BJ (cell line): ENCODE results near the gene KRT36. TPM values are rescaled to one million over a fixed set of nuclear protein-coding genes. Genes with fewer than 3 reads are reported as not detected.

Experiments used
- CTCF ChIA-PET: fragments of 350-600 bp; formaldehyde crosslinking; extraction: SDS; loops from one replicate; lab custom pipeline; 2021; ENCODE audit warnings: antibody characterized with exemption, inconsistent platforms; lab: Yijun Ruan, JAX
- POLR2A ChIA-PET: fragments of 300-600 bp; sonication (Branson Sonifier 250); formaldehyde crosslinking; extraction: SDS; loops from one replicate; lab custom pipeline; 2021; ENCODE audit warnings: antibody characterized with exemption; lab: Charles Lee
- DNase-seq: peaks from one replicate; pipeline ENCODE4 v3.0.0-alpha.2; 2011; ENCODE audit warnings: low read depth
- H3K27me3 ChIP-seq: 2 replicates; pipeline ENCODE4 v1.6.0; 2011; ENCODE audit warnings: low read length; ENCODE audit not compliant: control insufficient read depth, insufficient read depth
- H3K36me3 ChIP-seq: 2 replicates; pipeline ENCODE4 v1.5.1; 2011; ENCODE audit warnings: low read length; ENCODE audit not compliant: control insufficient read depth, insufficient read depth
- H3K4me3 ChIP-seq: 2 replicates; pipeline ENCODE4 v1.5.1; 2011; ENCODE audit warnings: low read depth, mild to moderate bottlenecking, control low read depth, low read length
- polyA plus RNA-seq: library from polyadenylated mRNA; depleted of rRNA; stranded (reverse); fragments of >200 nt; gene quantifications from 2 replicates; pipeline ENCODE4 v1.2.3, GENCODE V29; 2011
- TF ChIP-seq, protein P1 (sequence below): IDR thresholded peaks from 2 replicates; pipeline ENCODE4 v1.5.1; 2011; ENCODE audit warnings: low read depth, mild to moderate bottlenecking, control low read depth, inconsistent platforms, low read length, moderate library complexity; ENCODE audit not compliant: insufficient read depth

The KRT36 gene
- polyA plus RNA-seq, 1 experiment, result 0.04 TPM

DNA sequence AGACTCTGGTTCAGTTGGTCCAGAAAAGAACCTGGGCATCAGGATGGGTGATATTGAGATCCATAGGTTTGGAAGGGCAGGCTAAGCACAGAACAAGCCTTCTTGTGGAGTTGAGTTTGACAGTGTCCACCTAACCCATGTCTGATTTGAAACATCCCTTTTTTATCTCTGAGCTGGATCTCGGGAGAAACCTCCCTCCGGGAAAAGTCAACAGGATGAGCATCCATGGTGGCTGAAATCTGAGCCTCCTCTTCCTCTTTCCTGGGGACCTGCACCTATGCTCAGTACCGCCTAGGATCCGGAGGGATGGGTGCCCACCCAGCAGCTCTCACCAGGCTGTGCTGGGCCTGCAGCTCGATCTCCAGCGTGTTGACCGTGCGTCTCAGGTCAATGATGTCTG, 26.0 kb downstream of the KRT36 start:
- Histone ChIP-seq H3K36me3 (no peaks in the 10 kb centered on the region), H3K4me3 (no peak overlapping the region), H3K27me3 (no peaks in the 10 kb centered on the region)
- TF ChIP-seq, protein P1, sequence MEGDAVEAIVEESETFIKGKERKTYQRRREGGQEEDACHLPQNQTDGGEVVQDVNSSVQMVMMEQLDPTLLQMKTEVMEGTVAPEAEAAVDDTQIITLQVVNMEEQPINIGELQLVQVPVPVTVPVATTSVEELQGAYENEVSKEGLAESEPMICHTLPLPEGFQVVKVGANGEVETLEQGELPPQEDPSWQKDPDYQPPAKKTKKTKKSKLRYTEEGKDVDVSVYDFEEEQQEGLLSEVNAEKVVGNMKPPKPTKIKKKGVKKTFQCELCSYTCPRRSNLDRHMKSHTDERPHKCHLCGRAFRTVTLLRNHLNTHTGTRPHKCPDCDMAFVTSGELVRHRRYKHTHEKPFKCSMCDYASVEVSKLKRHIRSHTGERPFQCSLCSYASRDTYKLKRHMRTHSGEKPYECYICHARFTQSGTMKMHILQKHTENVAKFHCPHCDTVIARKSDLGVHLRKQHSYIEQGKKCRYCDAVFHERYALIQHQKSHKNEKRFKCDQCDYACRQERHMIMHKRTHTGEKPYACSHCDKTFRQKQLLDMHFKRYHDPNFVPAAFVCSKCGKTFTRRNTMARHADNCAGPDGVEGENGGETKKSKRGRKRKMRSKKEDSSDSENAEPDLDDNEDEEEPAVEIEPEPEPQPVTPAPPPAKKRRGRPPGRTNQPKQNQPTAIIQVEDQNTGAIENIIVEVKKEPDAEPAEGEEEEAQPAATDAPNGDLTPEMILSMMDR, result no peak
- no peak for DNase-seq
- ChIA-PET CTCF (no interaction called here), POLR2A (no interaction called here)

GRCh38 chr17:41462705-41463104, 27.0 kb downstream of the KRT36 start:
- Histone ChIP-seq H3K36me3 (no peaks in the 10 kb centered on the region), H3K4me3 (no peak overlapping the region), H3K27me3 (no peaks in the 10 kb centered on the region)
- no peak for DNase-seq
- TF ChIP-seq, protein P1, result no peak
- ChIA-PET CTCF (no interaction called here), POLR2A (interaction anchor here (0.6 kb wide), 1 partner anchor 74 kb away, joined by 5 read pairs; no protein-coding TSS in a partner anchor)

DNA sequence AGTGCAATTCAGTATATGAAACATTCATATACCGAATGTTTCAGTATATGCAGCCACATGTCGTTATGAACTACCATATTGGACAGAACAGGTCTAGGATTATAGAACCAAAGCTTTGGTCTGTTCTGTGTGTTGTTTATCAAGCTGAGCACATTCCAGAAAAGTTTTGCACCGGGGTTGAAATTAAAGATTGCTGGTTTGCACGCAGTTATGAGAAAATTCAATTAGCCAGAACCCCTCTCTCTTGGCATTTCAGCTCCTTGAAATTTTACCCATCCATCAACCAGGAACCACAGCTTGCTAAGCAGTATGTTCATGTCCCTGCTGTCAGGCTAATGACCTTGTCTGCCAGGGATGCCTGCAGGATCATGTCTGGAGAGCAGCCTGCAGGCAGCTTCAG, 32.0 kb downstream of the KRT36 start:
- CTCF ChIA-PET, result interaction anchor here (1.0 to 2.2 kb wide), 5 partner anchors 11 to 58 kb away, joined by 3 to 7 read pairs (median 4); no protein-coding TSS in a partner anchor
- no peaks in the 10 kb centered on the region for H3K27me3 ChIP-seq
- no peaks in the 10 kb centered on the region for H3K36me3 ChIP-seq
- POLR2A ChIA-PET, result no interaction called here
- TF ChIP-seq, protein P1, result no peak
- H3K4me3 ChIP-seq, result no peak overlapping the region
- DNase-seq, result no peak

DNA sequence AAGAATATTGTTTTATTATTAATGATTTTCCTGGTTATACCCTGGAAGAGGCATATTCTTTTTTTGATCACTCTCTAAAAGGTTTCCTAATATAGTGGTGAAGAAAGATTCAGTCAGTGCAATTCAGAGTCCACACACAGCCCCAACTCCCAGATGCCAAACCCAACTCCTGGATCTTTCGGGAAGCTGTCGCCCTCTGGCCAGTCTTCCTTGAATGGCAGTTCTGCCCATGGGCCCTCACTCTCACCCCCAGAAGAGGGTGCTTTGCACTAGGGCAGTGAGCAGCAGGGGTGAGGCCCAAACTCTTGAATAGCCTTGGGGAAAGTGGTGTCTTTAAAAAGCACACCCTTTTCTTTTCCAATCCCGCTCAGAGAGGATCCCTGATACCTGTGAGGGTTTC, 33.5 kb downstream of the KRT36 start:
- H3K36me3 ChIP-seq, result no peaks in the 10 kb centered on the region
- H3K4me3 ChIP-seq, result no peak overlapping the region
- ChIA-PET POLR2A (no interaction called here), CTCF (no interaction called here)
- TF ChIP-seq, protein P1, result no peak
- DNase-seq, result no peak
- H3K27me3 ChIP-seq, result no peaks in the 10 kb centered on the region

DNA sequence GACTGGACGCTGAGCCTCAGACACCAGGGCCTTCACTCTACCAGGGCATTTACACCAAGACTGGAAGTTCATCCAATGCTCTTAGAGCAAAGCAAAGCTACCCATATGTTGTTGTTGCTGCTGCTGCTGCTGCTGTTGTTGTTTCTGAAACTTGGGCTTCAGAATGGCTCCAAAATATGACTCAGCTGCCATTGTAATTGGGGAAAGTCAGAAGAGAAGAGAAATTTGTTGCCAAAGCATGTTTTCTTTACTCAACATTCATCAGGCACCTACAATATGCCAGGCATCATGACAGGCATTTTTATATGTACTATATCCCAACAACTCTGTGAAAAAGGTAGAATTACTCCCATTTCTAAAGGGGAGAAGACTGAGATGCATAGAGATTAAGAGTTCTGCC, 34.5 kb downstream of the KRT36 start:
- POLR2A ChIA-PET, result no interaction called here
- DNase-seq, result no peak
- CTCF ChIA-PET, result interaction anchor here (1.0 to 1.2 kb wide), 2 partner anchors 37 to 207 kb away, joined by 3 read pairs; no protein-coding TSS in a partner anchor

More for the DNA sequence above, 34.5 kb downstream of the KRT36 start:
- Histone ChIP-seq H3K27me3 (no peaks in the 10 kb centered on the region), H3K36me3 (no peaks in the 10 kb centered on the region), H3K4me3 (no peak overlapping the region)
- TF ChIP-seq, protein P1, result no peak
